Measurements from ENCODE around the gene UBAC1.
A peak's percentile ranks its signal among the peaks of the same experiment; 100 is the strongest.
"Not testable (repeated sequence)": the region's sequence is repeated elsewhere in the genome, so short reads cannot be mapped to it uniquely, and the experiment has no call there.

The UBAC1 gene

DNA sequence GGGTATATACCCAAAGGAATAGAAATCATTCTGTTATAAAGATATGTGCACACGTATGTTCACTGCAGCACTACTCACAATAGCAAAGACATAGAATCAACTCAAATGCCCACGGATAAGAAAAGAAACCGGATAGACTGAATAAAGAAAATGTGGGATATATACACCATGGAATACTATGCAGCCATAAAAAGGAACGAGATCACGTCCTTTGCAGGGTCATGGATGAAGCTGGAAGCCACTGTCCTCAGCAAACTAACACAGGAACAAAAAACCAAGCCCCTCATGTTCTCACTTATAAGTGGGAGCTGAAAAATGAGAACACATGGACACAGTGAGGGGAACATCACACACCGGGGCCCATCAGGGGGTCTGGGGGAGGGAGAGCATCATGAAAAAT, 17.6 kb downstream of the UBAC1 start:
- POLR2A ChIA-PET; H3K9me3 ChIP-seq (ENCODE audit: control extremely low read depth in 1 of 5, control insufficient read depth in 4 of 5, insufficient read depth in 2 of 5, low read depth in 1 of 5, low read length in 4 of 5); H3K4me1 ChIP-seq (ENCODE audit: control extremely low read depth in 1 of 4, control insufficient read depth in 4 of 4, insufficient read depth in 4 of 4, low read length in 3 of 4); CTCF ChIA-PET; H3K27ac ChIP-seq (ENCODE audit: insufficient read depth in 1 of 2, low read depth in 1 of 2, low read length in 2 of 2, poor library complexity in 1 of 2, severe bottlenecking in 2 of 2); H3K27me3 ChIP-seq (replicated peaks in 2 of 5; ENCODE audit: control insufficient read depth in 4 of 5, insufficient read depth in 5 of 5, low read length in 4 of 5); H3K4me3 ChIP-seq (ENCODE audit: control insufficient read depth in 1 of 7, extremely low read depth in 1 of 7, insufficient read depth in 4 of 7, low read depth in 2 of 7, low read length in 6 of 7); DNase-seq: not testable (repeated sequence)
- WGBS (ENCODE audit: insufficient coverage) = 86% methylated on average over 1 of the region's 6 CpGs
- peaks cover 13 to 74% (median 67%) of the 10 kb centered on the region in 4 experiments for H3K36me3 ChIP-seq (ENCODE audit: control insufficient read depth in 4 of 4, insufficient read depth in 4 of 4, low read length in 3 of 4)

DNA sequence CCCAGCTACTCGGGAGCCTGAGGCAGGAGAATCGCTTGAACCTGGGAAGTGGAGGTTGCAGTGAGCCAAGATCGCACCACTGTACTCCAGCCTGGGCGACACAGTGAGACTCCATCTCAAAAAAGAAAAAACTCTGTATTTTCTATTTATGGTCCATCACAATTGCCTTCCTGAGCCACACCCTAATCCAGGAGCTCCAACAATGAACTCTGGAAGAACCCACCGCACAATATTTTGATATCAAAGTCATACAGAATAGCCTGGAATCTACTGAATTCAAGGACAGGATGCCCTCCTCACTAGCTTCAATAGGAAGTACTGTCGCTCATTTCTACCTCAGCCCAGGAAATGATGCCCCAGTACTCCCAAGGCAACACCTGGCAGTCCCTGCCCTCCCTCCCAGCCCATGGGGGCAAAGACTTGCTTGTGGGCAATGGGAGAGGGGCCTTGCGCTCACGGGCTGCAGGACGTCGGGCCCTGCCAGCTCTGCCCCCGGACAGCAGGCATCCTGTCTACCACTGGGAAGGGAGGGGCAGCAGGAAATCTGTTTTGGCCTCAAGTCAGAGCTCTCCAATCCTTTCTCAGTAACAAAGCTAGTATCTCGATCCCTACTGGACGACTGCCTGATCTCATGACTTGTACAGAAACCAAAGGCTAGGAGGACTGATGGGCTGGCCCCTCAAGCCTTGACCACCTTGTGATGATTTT, 19.7 kb downstream of the UBAC1 start:
- WGBS (ENCODE audit: insufficient coverage) = 91% methylated on average over 11 of the region's 13 CpGs
- no peaks in the 10 kb centered on the region for H3K4me1 ChIP-seq (ENCODE audit: control extremely low read depth in 1 of 4, control insufficient read depth in 4 of 4, insufficient read depth in 4 of 4, low read length in 3 of 4)
- peaks cover 0 to 5% (median 2%) of the 10 kb centered on the region in 5 experiments for H3K9me3 ChIP-seq (ENCODE audit: control extremely low read depth in 1 of 5, control insufficient read depth in 4 of 5, insufficient read depth in 2 of 5, low read depth in 1 of 5, low read length in 4 of 5)
- no peaks in the 10 kb centered on the region for H3K27me3 ChIP-seq (replicated peaks in 2 of 5; ENCODE audit: control insufficient read depth in 4 of 5, insufficient read depth in 5 of 5, low read length in 4 of 5)
- ChIA-PET CTCF (interaction anchor here (0.8 to 1.2 kb wide), 4 partner anchors 11 to 77 kb away, joined by 3 read pairs; no protein-coding TSS in a partner anchor), POLR2A (no interaction called here)
- H3K27ac ChIP-seq (ENCODE audit: insufficient read depth in 1 of 2, low read depth in 1 of 2, low read length in 2 of 2, poor library complexity in 1 of 2, severe bottlenecking in 2 of 2) = no peak overlapping the region
- no peak overlapping the region for H3K4me3 ChIP-seq (ENCODE audit: control insufficient read depth in 1 of 7, extremely low read depth in 1 of 7, insufficient read depth in 4 of 7, low read depth in 2 of 7, low read length in 6 of 7)
- H3K36me3 ChIP-seq (ENCODE audit: control insufficient read depth in 4 of 4, insufficient read depth in 4 of 4, low read length in 3 of 4) = peaks cover 17 to 74% (median 67%) of the 10 kb centered on the region in 4 experiments
- no peak for DNase-seq

DNA sequence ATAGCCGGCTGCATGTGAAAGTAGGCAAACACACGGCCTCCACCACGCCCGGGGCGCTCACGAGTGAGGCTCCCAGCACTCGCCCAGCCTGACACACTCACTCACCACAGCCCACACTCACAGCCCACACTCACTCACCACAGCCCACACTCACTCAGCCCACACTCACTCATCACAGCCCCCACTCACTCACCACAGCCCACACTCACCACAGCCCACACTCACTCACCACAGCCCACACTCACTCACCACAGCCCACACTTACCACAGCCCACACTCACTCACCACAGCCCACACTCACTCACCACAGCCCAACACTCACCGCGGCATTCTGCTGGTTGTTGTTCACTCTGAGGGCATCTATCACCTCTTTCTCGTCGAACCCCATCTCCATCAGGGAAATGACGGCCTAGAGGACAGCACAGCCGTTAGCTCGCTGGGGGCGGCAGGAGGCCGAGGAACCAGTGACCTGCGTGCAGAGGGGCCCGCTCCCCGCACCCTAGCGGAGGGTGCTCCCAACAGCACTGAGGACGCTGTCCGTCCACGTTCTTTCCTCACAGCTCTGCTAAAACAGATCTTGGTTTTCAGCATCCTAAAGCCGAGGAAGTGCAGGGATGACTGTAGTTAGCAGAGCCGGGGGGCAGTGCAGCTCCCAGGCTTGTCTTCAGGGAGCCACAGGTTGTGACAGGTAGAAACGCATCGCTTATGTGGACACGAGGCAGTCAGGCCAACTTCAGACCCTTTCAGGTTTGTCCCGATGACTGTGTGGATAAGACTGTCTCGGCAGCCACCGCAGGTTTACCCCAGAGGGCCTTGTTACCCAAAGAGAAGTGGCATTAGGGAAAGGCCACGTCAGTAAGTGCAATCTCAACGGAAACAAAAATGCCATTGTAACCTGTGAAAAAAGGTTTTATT, 21.6 kb downstream of the UBAC1 start:
- H3K27me3 ChIP-seq (replicated peaks in 2 of 5; ENCODE audit: control insufficient read depth in 4 of 5, insufficient read depth in 5 of 5, low read length in 4 of 5) = no peaks in the 10 kb centered on the region
- ChIA-PET CTCF (no interaction called here), POLR2A (no interaction called here)
- no peaks in the 10 kb centered on the region for H3K4me1 ChIP-seq (ENCODE audit: control extremely low read depth in 1 of 4, control insufficient read depth in 4 of 4, insufficient read depth in 4 of 4, low read length in 3 of 4)
- WGBS (ENCODE audit: insufficient coverage) = 97% methylated on average over 32 of the region's 33 CpGs
- DNase-seq = peak; percentile 38 to 79 (median 76)
- H3K27ac ChIP-seq (ENCODE audit: insufficient read depth in 1 of 2, low read depth in 1 of 2, low read length in 2 of 2, poor library complexity in 1 of 2, severe bottlenecking in 2 of 2) = no peak overlapping the region
- no peak overlapping the region for H3K4me3 ChIP-seq (ENCODE audit: control insufficient read depth in 1 of 7, extremely low read depth in 1 of 7, insufficient read depth in 4 of 7, low read depth in 2 of 7, low read length in 6 of 7)
- H3K9me3 ChIP-seq (ENCODE audit: control extremely low read depth in 1 of 5, control insufficient read depth in 4 of 5, insufficient read depth in 2 of 5, low read depth in 1 of 5, low read length in 4 of 5) = peaks cover 0 to 5% (median 2%) of the 10 kb centered on the region in 5 experiments
- H3K36me3 ChIP-seq (ENCODE audit: control insufficient read depth in 4 of 4, insufficient read depth in 4 of 4, low read length in 3 of 4) = peaks cover 17 to 68% (median 62%) of the 10 kb centered on the region in 4 experiments

DNA sequence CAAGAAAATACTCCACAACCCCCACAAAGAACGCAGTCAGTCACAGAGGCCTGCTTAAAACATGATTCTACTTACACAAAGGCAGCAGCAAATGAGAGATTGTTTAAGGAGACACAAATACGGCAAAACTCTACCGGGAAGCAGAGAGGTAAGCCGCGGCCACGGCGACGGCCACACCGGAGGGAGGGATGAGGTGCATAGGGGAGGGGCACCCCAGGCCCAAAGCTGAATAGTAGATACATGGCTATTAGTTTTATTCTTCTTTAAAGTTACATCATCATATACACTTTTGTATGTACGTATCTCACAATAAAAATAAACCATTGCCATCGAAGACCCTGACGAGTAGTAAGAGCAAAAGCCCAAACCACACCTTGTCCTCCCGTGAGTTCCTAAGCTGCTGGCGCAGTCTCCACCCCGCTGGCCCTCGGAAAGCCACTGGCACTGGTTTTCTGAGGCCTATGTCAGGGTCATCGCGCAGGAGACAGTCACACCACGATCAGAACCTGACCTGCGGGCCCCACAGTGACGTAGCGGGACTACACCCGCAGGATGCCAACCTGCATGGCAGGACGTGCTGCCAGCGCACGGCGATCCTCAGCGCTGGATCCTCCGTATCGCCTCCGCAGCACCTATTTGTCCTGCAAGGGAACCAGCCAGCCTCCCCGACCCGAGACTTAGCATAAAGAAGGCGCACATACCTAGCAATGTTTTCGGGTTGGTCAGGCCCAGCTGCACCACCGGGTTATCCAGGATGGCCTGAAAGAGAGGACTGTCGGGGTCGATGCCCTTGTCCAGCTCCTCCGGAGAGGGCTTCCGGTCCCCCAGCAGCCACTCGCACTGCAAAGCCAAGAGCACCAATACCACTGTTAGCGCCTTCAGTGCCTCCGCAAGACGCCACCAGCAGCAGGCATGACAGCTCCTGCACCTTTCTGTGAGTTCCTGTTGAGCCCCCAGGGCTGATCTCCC, 23.4 kb downstream of the UBAC1 start:
- ChIA-PET CTCF (no interaction called here), POLR2A (no interaction called here)
- H3K36me3 ChIP-seq (ENCODE audit: control insufficient read depth in 4 of 4, insufficient read depth in 4 of 4, low read length in 3 of 4) = peaks cover 11 to 74% (median 61%) of the 10 kb centered on the region in 4 experiments
- WGBS (ENCODE audit: insufficient coverage) = 93% methylated on average over 37 of the region's 44 CpGs
- H3K4me3 ChIP-seq (ENCODE audit: control insufficient read depth in 1 of 7, extremely low read depth in 1 of 7, insufficient read depth in 4 of 7, low read depth in 2 of 7, low read length in 6 of 7) = no peak overlapping the region
- H3K4me1 ChIP-seq (ENCODE audit: control extremely low read depth in 1 of 4, control insufficient read depth in 4 of 4, insufficient read depth in 4 of 4, low read length in 3 of 4) = no peaks in the 10 kb centered on the region
- peaks cover 0 to 5% (median 2%) of the 10 kb centered on the region in 5 experiments for H3K9me3 ChIP-seq (ENCODE audit: control extremely low read depth in 1 of 5, control insufficient read depth in 4 of 5, insufficient read depth in 2 of 5, low read depth in 1 of 5, low read length in 4 of 5)
- H3K27ac ChIP-seq (ENCODE audit: insufficient read depth in 1 of 2, low read depth in 1 of 2, low read length in 2 of 2, poor library complexity in 1 of 2, severe bottlenecking in 2 of 2) = no peak overlapping the region
- H3K27me3 ChIP-seq (replicated peaks in 2 of 5; ENCODE audit: control insufficient read depth in 4 of 5, insufficient read depth in 5 of 5, low read length in 4 of 5) = no peaks in the 10 kb centered on the region
- no peak for DNase-seq

DNA sequence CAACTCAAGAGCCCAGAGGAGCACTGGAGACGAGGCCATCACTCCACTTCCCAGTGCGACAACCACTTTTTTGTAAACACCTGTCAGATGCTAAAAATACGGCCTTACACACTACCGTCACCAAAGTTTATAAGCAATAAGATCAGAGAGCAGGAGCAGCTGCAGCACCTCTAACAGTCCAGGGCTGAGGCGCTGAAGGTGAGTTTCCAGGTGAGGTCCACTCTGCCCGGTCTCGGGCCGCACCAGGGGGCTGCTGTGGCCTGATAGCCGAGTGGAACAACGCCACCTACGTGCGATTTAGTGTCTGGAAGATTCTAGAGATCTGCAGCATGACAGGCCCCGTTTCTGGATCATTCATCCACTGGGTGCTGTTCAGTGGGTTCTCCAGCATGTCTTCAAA, 28.1 kb downstream of the UBAC1 start:
- H3K4me3 ChIP-seq (ENCODE audit: control insufficient read depth in 1 of 7, extremely low read depth in 1 of 7, insufficient read depth in 4 of 7, low read depth in 2 of 7, low read length in 6 of 7) = no peak overlapping the region

DNA sequence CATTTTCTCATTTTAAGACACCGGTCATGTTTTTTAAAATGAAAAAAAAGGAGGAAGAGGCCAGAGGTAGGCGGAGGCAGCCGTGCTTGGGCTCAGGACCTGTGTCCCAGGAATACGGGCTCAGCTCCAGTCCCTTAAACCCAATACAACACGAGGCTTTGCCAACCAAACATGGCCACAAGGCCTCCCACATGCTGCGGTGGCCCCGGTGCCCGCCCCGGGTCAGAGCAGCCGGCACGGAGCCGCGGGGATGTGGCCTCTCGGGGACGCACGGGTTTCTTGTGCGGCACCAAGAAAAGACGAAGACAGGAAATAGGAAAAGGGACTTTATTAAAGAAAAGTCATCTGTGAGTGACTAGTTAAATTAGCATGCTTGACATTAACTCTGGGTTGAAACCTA, 28.5 kb downstream of the UBAC1 start:
- Histone ChIP-seq H3K27me3 (replicated peaks in 2 of 5; ENCODE audit: control insufficient read depth in 4 of 5, insufficient read depth in 5 of 5, low read length in 4 of 5) (no peaks in the 10 kb centered on the region), H3K4me1 (ENCODE audit: control extremely low read depth in 1 of 4, control insufficient read depth in 4 of 4, insufficient read depth in 4 of 4, low read length in 3 of 4) (peaks cover 0 to 4% (median 3%) of the 10 kb centered on the region in 4 experiments), H3K27ac (ENCODE audit: insufficient read depth in 1 of 2, low read depth in 1 of 2, low read length in 2 of 2, poor library complexity in 1 of 2, severe bottlenecking in 2 of 2) (no peak overlapping the region), H3K9me3 (ENCODE audit: control extremely low read depth in 1 of 5, control insufficient read depth in 4 of 5, insufficient read depth in 2 of 5, low read depth in 1 of 5, low read length in 4 of 5) (peaks cover 0 to 4% (median 2%) of the 10 kb centered on the region in 5 experiments), H3K36me3 (ENCODE audit: control insufficient read depth in 4 of 4, insufficient read depth in 4 of 4, low read length in 3 of 4) (peaks cover 4 to 61% (median 49%) of the 10 kb centered on the region in 4 experiments), H3K4me3 (ENCODE audit: control insufficient read depth in 1 of 7, extremely low read depth in 1 of 7, insufficient read depth in 4 of 7, low read depth in 2 of 7, low read length in 6 of 7) (no peak overlapping the region)
- 98% methylated on average over 17 of the region's 18 CpGs for WGBS (ENCODE audit: insufficient coverage)
- no peak for DNase-seq
- ChIA-PET CTCF (no interaction called here), POLR2A (no interaction called here)

More for the DNA sequence above, 28.1 kb downstream of the UBAC1 start:
- ChIA-PET POLR2A (no interaction called here), CTCF (no interaction called here)
- Histone ChIP-seq H3K27ac (ENCODE audit: insufficient read depth in 1 of 2, low read depth in 1 of 2, low read length in 2 of 2, poor library complexity in 1 of 2, severe bottlenecking in 2 of 2) (no peak overlapping the region), H3K4me1 (ENCODE audit: control extremely low read depth in 1 of 4, control insufficient read depth in 4 of 4, insufficient read depth in 4 of 4, low read length in 3 of 4) (no peaks in the 10 kb centered on the region), H3K9me3 (ENCODE audit: control extremely low read depth in 1 of 5, control insufficient read depth in 4 of 5, insufficient read depth in 2 of 5, low read depth in 1 of 5, low read length in 4 of 5) (peaks cover 0 to 4% (median 2%) of the 10 kb centered on the region in 5 experiments), H3K27me3 (replicated peaks in 2 of 5; ENCODE audit: control insufficient read depth in 4 of 5, insufficient read depth in 5 of 5, low read length in 4 of 5) (no peaks in the 10 kb centered on the region), H3K36me3 (ENCODE audit: control insufficient read depth in 4 of 4, insufficient read depth in 4 of 4, low read length in 3 of 4) (peaks cover 4 to 65% (median 52%) of the 10 kb centered on the region in 4 experiments)
- WGBS (ENCODE audit: insufficient coverage) = 97% methylated on average over 12 of the region's 13 CpGs
- no peak for DNase-seq

Measured in common myeloid progenitor, CD34-positive (primary cell).